ENCODE data around the gene INHA.

Gene INHA

GRCh38 chr2:219624565-219624964 lies 52.5 kb downstream of the INHA start:
- no peak for TF ChIP-seq TAF1 (IDR thresholded peaks at IDR 0.05; ENCODE audit: borderline replicate concordance, insufficient read depth, low read length)
- TF ChIP-seq, protein P1, sequence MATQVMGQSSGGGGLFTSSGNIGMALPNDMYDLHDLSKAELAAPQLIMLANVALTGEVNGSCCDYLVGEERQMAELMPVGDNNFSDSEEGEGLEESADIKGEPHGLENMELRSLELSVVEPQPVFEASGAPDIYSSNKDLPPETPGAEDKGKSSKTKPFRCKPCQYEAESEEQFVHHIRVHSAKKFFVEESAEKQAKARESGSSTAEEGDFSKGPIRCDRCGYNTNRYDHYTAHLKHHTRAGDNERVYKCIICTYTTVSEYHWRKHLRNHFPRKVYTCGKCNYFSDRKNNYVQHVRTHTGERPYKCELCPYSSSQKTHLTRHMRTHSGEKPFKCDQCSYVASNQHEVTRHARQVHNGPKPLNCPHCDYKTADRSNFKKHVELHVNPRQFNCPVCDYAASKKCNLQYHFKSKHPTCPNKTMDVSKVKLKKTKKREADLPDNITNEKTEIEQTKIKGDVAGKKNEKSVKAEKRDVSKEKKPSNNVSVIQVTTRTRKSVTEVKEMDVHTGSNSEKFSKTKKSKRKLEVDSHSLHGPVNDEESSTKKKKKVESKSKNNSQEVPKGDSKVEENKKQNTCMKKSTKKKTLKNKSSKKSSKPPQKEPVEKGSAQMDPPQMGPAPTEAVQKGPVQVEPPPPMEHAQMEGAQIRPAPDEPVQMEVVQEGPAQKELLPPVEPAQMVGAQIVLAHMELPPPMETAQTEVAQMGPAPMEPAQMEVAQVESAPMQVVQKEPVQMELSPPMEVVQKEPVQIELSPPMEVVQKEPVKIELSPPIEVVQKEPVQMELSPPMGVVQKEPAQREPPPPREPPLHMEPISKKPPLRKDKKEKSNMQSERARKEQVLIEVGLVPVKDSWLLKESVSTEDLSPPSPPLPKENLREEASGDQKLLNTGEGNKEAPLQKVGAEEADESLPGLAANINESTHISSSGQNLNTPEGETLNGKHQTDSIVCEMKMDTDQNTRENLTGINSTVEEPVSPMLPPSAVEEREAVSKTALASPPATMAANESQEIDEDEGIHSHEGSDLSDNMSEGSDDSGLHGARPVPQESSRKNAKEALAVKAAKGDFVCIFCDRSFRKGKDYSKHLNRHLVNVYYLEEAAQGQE (IDR thresholded peaks at IDR 0.05; ENCODE audit: insufficient read depth in 1 of 2, low read depth in 2 of 2, low read length in 2 of 2) = no peak

DNA sequence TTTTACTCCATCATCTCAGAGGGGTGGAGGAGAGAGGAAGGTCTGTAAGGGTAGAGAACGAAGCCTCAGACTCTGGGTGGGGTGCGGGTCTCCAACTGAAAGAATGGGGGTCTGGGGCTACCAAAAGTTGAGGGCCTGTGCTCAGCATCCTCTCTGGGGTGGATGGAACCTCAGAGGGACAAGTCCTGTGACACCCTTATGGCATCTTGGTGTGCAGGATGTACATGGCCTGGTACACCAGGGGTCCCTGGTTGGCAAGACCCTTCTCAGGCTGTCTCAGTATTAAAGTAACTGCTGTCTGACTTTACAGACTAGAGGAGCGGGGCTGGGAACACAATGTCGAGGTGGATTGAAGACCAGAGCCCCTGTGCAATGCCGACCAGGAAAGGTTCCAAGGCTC lies 53.1 kb downstream of the INHA start:
- TF ChIP-seq POLR2AphosphoS5 (IDR thresholded peaks at IDR 0.05; ENCODE audit: low read depth, low read length) (no peak), SIN3A (IDR thresholded peaks at IDR 0.05; ENCODE audit: borderline replicate concordance, insufficient read depth, low read length) (no peak), TAF1 (IDR thresholded peaks at IDR 0.05; ENCODE audit: borderline replicate concordance, insufficient read depth, low read length) (no peak), FOXP2 (optimal IDR thresholded peaks at IDR 0.05; ENCODE audit: borderline replicate concordance, extremely low read depth, extremely low read length, insufficient read depth) (no peak)
- TF ChIP-seq, protein P1 (IDR thresholded peaks at IDR 0.05; ENCODE audit: insufficient read depth in 1 of 2, low read depth in 2 of 2, low read length in 2 of 2) = no peak

Measured in PFSK-1 (cell line).